ENCODE measurements around the gene CSTB. TPM values are rescaled to one million over a fixed set of nuclear protein-coding genes. Genes with fewer than 3 reads are reported as not detected.

CSTB gene
- polyA plus RNA-seq, 1 experiment = 58.2 TPM

DNA sequence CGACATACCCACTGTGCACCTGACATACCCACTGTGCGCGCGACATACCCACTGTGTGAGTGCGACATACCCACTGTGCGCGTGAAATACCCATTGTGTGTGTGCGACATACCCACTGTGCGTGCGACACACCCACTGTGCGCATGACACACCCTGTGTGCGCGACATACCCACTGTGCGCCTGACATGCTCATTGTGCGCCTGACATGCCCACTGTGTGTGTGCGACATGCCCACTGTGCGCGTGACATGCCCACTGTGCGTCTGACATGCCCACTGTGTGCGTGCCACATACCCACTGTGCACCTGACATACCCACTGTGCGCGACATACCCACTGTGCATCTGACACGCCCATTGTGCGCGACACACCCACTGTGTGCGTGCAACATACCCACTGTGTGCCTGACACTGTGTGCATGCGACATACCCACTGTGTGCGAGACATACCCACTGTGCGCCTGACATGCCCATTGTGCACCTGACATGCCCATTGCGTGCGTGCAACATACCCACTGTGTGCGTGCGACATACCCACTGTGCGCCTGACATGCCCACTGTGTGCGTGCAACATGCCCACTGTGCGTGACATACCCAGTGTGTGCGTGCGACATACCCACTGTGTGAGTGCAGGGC, 10.8 kb upstream of the CSTB start:
- no peak for DNase-seq (ENCODE audit: low read depth)
- H3K27me3 ChIP-seq (ENCODE audit: control insufficient read depth, insufficient read depth, low read length) = no peaks in the 10 kb centered on the region
- TF ChIP-seq, protein P1, sequence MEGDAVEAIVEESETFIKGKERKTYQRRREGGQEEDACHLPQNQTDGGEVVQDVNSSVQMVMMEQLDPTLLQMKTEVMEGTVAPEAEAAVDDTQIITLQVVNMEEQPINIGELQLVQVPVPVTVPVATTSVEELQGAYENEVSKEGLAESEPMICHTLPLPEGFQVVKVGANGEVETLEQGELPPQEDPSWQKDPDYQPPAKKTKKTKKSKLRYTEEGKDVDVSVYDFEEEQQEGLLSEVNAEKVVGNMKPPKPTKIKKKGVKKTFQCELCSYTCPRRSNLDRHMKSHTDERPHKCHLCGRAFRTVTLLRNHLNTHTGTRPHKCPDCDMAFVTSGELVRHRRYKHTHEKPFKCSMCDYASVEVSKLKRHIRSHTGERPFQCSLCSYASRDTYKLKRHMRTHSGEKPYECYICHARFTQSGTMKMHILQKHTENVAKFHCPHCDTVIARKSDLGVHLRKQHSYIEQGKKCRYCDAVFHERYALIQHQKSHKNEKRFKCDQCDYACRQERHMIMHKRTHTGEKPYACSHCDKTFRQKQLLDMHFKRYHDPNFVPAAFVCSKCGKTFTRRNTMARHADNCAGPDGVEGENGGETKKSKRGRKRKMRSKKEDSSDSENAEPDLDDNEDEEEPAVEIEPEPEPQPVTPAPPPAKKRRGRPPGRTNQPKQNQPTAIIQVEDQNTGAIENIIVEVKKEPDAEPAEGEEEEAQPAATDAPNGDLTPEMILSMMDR (IDR thresholded peaks at IDR 0.05; ENCODE audit: insufficient read depth, low read depth, low read length) = no peak
- ChIA-PET POLR2A (no interaction called here), CTCF (no interaction called here)
- H3K4me3 ChIP-seq (ENCODE audit: low read depth, low read length) = no peak overlapping the region
- peaks cover 1% of the 10 kb centered on the region for H3K36me3 ChIP-seq (ENCODE audit: control insufficient read depth, insufficient read depth, low read length)

DNA sequence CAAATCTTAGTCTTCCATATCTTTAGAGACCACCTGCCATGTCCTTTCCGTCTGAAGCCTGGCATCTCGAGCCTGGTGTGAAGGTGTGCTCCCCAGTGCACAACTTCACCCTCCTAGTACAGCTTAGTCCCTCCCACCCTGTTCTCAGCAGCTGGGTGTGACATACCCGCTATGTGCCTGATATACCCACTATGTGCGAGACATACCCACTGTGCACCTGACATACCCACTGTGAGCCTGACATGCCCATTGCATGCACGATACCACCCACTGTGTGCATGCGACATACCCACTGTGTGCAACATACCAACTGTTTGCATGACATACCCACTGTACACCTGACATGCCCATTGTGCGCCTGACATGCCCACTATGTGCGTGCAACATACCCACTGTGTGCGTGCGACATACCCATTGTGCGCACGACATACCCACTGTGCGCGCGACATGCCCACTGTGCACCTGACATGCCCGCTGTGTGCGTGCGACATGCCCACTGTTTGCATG, 10.2 kb upstream of the CSTB start:
- TF ChIP-seq, protein P1 (IDR thresholded peaks at IDR 0.05; ENCODE audit: insufficient read depth, low read depth, low read length) = no peak
- Histone ChIP-seq H3K27me3 (ENCODE audit: control insufficient read depth, insufficient read depth, low read length) (no peaks in the 10 kb centered on the region), H3K36me3 (ENCODE audit: control insufficient read depth, insufficient read depth, low read length) (no peaks in the 10 kb centered on the region; the same call in 1 of the 2 replicates), H3K4me3 (ENCODE audit: low read depth, low read length) (no peak overlapping the region)
- POLR2A ChIA-PET = no interaction called here
- no peak for DNase-seq (ENCODE audit: low read depth)
- CTCF ChIA-PET = no interaction called here

DNA sequence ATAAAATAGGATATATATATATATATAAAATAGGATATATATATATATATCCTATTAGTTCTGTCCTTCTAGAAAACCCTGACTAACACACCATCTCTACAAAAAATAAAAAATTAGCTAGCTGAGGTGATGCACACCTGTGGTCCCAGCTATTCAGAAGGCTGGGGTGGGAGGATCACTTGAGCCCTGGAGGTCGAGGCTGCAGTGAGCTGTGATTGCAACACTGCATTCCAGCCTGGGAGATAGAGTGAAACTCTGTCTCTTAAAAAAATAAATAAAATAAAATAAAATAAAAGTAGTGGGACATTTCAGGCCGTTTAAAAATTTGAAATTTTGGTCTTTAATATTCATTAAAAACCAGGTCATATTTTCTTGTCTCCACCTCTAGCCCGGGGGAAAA, 9.0 kb upstream of the CSTB start:
- TF ChIP-seq, protein P1 (IDR thresholded peaks at IDR 0.05; ENCODE audit: insufficient read depth, low read depth, low read length) = no peak
- H3K36me3 ChIP-seq (ENCODE audit: control insufficient read depth, insufficient read depth, low read length) = no peaks in the 10 kb centered on the region
- ChIA-PET CTCF (no interaction called here), POLR2A (no interaction called here)
- H3K27me3 ChIP-seq (ENCODE audit: control insufficient read depth, insufficient read depth, low read length) = no peaks in the 10 kb centered on the region; the same call in 1 of the 2 replicates
- H3K4me3 ChIP-seq (ENCODE audit: low read depth, low read length) = no peak overlapping the region
- DNase-seq (ENCODE audit: low read depth) = no peak

DNA sequence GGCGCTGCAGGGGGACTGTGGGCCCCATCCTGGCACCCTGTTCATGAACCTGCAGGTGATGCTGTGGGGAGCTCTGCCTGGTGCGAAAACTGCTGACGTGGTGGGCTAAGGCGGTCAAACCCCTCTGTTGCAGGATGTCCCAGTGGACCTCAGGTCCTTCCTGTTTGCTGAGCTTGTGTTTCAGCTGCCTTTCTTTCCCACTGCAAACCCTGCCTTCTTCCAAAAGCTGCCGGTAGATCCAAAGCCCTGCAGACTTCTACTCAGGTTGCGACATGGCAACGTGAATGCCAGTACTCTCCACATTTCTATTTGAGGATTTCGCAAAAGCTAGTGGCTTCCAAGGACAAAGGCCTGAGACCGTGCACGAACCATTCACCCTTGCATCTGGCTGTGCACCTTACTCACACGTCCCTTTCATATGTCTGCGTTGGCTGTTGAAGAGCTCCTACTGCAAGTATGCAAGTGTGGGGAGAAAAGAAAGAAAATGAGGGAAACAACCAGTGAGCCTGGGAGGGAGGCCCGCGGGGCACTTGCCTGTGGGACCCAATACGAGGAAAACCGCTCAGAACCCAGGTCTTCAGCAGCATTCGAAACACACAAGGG, 7.1 kb upstream of the CSTB start:
- Histone ChIP-seq H3K36me3 (ENCODE audit: control insufficient read depth, insufficient read depth, low read length) (no peaks in the 10 kb centered on the region), H3K4me3 (ENCODE audit: low read depth, low read length) (no peak overlapping the region), H3K27me3 (ENCODE audit: control insufficient read depth, insufficient read depth, low read length) (no peaks in the 10 kb centered on the region; the same call in 1 of the 2 replicates)
- TF ChIP-seq, protein P1 (IDR thresholded peaks at IDR 0.05; ENCODE audit: insufficient read depth, low read depth, low read length) = no peak
- CTCF ChIA-PET = interaction anchor here (1.1 kb wide), 2 partner anchors 12 to 28 kb away, joined by 3 to 4 read pairs; no protein-coding TSS in a partner anchor
- DNase-seq (ENCODE audit: low read depth) = no peak
- POLR2A ChIA-PET = no interaction called here

DNA sequence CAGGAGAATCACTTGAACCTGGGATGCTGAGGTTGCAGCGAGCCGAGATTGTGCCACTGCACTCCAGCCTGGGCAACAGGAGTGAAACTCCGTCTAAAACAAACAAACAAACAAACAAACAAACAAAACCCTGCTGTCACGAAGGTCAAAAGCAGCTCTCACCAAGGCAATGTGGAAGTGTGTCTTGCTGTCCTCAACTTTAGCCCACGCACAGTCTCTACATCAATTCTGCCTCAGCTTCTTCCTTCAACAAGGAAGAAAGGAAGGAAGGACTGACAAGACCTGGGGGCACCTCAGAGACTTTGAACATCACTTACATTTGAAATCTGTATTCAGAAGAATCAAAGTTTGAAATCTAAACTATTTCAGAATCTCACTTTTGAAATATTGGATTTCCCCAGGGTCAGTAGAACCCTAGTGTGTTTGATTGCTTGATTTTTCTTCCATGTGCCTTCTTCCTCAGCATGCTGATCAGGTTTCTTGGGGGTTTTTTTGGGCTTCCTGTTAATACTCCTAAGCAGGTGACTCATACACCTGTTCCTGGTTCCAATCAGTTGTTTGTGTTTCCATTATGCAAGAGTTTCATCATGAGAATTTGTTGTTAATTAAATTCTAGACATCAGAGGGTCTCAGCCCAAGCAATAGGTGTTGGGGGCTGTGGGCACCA, 6.5 kb upstream of the CSTB start:
- ChIA-PET CTCF (interaction anchor here (1.1 kb wide), 1 partner anchor 11 kb away, joined by 3 read pairs; no protein-coding TSS in a partner anchor), POLR2A (no interaction called here)
- TF ChIP-seq, protein P1 (IDR thresholded peaks at IDR 0.05; ENCODE audit: insufficient read depth, low read depth, low read length) = no peak
- no peaks in the 10 kb centered on the region for H3K36me3 ChIP-seq (ENCODE audit: control insufficient read depth, insufficient read depth, low read length)
- no peak for DNase-seq (ENCODE audit: low read depth)
- H3K27me3 ChIP-seq (ENCODE audit: control insufficient read depth, insufficient read depth, low read length) = no peaks in the 10 kb centered on the region; the same call in 1 of the 2 replicates
- H3K4me3 ChIP-seq (ENCODE audit: low read depth, low read length) = no peak overlapping the region
